OCI-LY7 (cell line): ENCODE measurements around the gene TRAM2.

ENCODE experiments used
- CTCF ChIP-seq: fragments of 200-600 bp; sonication (generic); conservative IDR thresholded peaks from 2 replicates; pipeline ENCODE4 v1.5.1; 2014; ENCODE audit warnings: mild to moderate bottlenecking, antibody characterized with exemption, low read length, moderate library complexity, mixed read lengths
- EZH2phosphoT487 ChIP-seq: fragments of 200-600 bp; sonication (generic); IDR thresholded peaks from 2 replicates; pipeline ENCODE4 v1.6.1; 2018; ENCODE audit warnings: low read depth, borderline replicate concordance, mild to moderate bottlenecking, mixed run types, antibody characterized with exemption, low read length, moderate library complexity, mixed read lengths

- TF ChIP-seq CTCF (no peak), EZH2phosphoT487 (no peak)
Observed at GRCh38 chr6:52611833-52612232, 35.0 kb upstream of the TRAM2 start.
